GM18526 (cell line): ENCODE results near the gene RPLP2.

ENCODE experiments used
- POLR2A ChIP-seq: IDR thresholded peaks from 3 replicates; pipeline ENCODE4 v1.6.1; 2011; ENCODE audit not compliant: insufficient read length; ENCODE audit errors: extremely low read depth

The RPLP2 gene

DNA sequence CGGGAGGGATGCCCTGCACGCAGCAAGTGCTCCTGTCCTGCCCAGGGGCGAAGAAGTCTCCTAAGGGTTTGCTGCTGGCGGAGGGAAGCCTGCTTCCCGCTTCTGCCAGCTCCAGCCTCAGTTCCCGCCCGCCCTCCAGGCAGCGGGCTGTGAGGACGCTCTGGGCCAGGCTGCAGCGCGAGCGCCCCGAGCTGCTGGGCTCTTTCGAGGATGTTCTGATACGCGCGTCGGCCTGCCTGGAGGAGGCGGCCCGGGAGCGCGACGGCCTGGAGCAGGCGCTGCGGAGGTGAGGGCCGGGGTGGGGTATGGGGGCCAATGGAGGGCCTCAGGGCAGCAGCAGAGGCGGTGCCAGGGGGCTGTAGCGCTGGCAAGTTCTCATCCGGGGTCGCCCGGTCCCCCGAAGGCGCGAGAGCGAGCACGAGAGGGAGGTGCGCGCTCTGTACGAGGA lies 20.1 kb downstream of the RPLP2 start:
- peak; percentile 27 for TF ChIP-seq POLR2A

- TF ChIP-seq POLR2A = no peak
Measured at GRCh38 chr11:830295-831117, 20.7 kb downstream of the RPLP2 start.

GRCh38 chr11:831118-831864 lies 21.5 kb downstream of the RPLP2 start:
- no peak for TF ChIP-seq POLR2A

DNA sequence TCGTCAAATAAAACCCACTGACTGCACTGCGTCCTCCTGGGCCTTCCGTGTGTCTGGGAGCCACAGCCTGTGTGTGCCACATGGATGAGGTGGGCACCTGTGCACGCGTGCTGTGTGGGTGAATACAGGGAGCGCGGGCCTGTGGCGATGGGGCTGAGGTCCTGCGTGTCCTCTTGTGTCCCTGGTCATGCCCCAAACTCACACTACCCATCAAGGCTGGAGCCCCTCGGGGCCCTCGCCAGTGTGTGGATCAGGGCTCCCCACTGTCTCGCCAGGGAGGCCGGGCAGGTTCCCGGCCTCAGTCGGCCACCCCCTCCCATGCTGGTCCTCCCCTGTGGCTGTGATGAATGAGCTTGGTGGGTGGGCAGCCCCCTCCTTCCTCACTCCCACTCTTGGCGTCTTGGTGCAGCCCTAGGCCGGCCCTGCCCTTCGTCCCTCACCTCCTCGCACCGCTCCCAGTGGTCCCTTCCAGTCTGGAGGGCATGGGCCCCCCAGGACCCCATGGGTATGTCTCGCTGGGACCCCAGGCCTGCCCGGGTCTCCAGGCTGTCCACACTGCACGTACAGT lies 22.3 kb downstream of the RPLP2 start:
- no peak for TF ChIP-seq POLR2A

DNA sequence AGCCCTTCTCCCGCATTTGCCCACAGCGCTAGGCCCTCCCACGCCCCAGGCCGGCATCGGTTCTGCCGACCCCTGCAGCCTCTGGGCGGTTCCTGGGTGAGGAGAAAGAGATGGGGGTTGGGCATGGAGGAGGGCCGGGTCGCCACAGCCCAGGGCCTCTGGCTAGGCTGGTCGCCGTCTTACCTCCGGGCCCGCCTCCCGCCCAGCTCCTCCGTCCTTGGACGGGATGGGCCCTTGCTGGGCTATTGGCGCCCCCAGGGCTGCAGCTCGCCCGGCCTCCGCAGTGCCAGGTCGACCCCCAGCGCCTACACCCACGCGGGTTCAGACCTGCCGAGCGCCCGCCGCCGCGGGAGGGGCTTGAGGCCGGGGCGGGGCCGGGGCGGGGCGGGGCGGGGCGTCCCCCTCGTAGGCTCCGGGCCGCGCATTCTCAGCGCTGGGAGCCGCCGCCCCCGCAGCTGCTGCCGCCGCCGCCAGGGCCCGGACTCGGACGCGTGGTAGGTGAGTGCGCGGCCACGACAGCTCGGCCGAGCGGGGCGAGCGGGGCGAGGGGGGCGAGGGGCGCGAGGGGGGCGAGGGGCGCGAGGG lies 22.9 kb downstream of the RPLP2 start, which contains the start of gene CD151:
Gene CD151, plus strand, starts transcription at position 424 of the 585 bp plus-strand sequence. CDS start 3,118 bp downstream, outside the sequence.
- peak; percentile 21 for TF ChIP-seq POLR2A

GRCh38 chr11:833114-833791 lies 23.5 kb downstream of the RPLP2 start:
- TF ChIP-seq POLR2A = no peak

DNA sequence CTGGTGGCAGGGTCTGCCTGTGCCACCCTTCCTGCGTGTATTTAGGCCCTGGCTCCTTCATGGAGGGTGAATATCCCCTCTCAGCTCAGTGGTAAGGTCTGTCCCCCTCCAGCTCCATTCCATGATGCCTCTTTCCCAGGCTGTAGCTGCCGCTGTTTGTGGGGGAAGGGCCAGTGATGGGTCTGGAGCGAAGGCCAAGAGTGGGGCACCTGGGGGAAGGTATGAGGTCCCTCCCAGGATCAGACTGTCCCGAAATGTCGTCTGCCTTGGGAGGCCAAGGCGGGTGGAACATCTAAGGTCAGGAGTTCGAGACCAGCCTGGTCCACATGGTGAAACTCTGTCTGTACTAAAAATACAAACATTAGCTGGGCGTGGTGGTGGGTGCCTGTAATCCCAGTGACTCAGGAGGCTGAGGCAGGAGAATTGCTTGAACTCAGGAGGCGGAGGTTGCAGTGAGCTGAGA lies 24.1 kb downstream of the RPLP2 start:
- no peak for TF ChIP-seq POLR2A

- no peak for TF ChIP-seq POLR2A
Measured at GRCh38 chr11:834371-835316, 24.9 kb downstream of the RPLP2 start.

GRCh38 chr11:836274-836673 lies 26.5 kb downstream of the RPLP2 start:
- TF ChIP-seq POLR2A = no peak

DNA sequence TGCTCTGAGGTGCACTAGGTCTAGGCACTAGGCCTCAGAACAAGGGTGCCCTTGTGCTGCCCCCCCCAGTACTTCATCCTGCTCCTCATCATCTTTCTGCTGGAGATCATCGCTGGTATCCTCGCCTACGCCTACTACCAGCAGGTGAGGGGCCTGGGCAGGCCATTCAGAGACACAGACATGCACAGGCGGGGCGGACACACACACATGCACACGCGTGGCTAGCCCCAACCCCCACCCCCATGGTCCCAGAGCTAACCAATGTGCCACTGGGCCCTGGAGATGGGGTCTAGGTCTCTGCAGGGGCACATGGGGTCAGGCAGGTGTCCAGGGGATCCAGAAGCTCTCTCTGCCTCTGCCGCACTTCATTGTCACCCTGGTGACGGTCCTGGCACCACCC lies 26.9 kb downstream of the RPLP2 start:
- TF ChIP-seq POLR2A = no peak

GRCh38 chr11:837189-837989 lies 27.6 kb downstream of the RPLP2 start:
- TF ChIP-seq POLR2A = peak; percentile 18

GRCh38 chr11:837990-838307 lies 28.2 kb downstream of the RPLP2 start:
- peak; percentile 1 for TF ChIP-seq POLR2A

DNA sequence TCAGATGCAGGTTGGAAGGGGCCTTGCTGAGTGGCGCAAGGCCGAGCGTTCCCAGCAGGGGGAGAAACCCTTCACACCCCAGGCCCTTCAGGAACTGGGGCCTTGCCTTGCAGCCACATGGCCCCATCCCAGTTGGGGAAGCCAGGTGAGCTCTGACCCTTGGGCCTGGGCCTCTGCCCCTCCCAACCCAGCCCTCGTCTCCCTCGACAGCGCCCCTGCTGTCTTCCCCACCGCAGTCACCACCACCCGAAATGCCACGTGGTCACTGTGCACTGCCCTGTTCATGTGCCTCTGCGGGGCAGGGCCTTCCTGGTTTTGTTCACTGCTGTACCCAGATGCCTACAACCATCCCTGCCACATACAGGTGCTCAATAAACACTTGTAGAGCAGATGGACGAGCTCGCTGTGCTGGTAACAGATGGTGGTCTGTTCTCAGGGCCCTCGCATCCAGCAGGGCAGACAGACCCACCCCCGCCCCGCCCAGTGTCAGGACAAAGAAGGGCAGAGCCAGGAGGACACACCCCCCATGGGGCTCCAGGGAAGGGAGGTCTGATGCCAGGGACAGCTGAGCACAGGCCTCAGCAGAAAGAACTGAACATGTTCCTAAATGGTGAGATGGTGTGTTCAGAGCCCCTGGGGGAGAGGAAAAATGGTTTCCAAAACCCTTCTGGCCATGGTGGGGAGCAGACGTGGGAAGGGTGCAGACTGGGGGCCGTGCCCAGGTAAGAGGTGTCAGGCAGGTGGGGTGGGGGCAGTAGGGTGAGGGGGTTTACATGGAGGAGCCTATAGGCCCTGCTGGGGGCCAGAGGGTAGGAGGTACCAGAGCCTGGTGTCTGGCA lies 28.9 kb downstream of the RPLP2 start:
- TF ChIP-seq POLR2A = no peak

- no peak for TF ChIP-seq POLR2A
Measured at GRCh38 chr11:839280-839623, 29.5 kb downstream of the RPLP2 start.
